Measurements from ENCODE around the gene ZNF691. TPM values are rescaled to one million over a fixed set of nuclear protein-coding genes. Genes with fewer than 3 reads are reported as not detected.

ZNF691 gene
- total and polyA plus RNA-seq, 4 donors, result 6.6 to 14.5 (median 8.3) TPM

DNA sequence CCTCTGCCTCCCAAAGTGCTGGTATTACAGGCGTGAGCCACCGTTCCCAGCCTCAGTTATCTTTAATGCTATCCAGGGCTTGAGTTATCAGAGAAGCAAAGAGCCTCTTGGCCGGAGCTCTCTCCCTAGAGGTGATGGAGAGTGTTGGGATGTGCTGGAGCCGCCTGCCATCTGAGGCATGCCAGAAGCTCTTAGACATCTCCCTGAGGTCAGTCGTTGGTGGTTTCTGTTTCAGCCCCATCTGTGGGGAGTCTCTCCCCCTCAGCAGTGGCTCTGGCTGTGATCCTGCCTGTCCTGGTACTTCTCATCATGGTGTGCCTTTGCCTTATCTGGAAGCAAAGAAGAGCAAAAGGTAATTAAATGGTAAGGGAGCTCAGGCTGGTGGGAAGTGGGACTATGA, 11.6 kb upstream of the ZNF691 start:
- Histone ChIP-seq H3K9me3 (ENCODE audit: control insufficient read depth in 4 of 4, insufficient read depth in 3 of 4, low read length in 3 of 4) (no peaks in the 10 kb centered on the region), H3K36me3 (ENCODE audit: control insufficient read depth in 4 of 4, insufficient read depth in 4 of 4, low read length in 4 of 4) (peaks cover 0 to 8% (median 2%) of the 10 kb centered on the region in 4 donors), H3K9ac (ENCODE audit: insufficient read depth in 1 of 2, low read length in 2 of 2) (no peak overlapping the region), H3K27ac (ENCODE audit: low read depth in 1 of 2, low read length in 1 of 2) (no peak overlapping the region), H3K4me3 (no peak overlapping the region), H3K27me3 (ENCODE audit: control insufficient read depth in 3 of 3, insufficient read depth in 3 of 3, low read length in 2 of 3) (no peaks in the 10 kb centered on the region), H3K4me1 (ENCODE audit: control insufficient read depth in 5 of 5, insufficient read depth in 5 of 5, low read length in 5 of 5) (no peaks in the 10 kb centered on the region)
- ATAC-seq (ENCODE audit: insufficient read depth, low FRiP score) (no peak), DNase-seq (no peak)
- TF ChIP-seq, protein P1, sequence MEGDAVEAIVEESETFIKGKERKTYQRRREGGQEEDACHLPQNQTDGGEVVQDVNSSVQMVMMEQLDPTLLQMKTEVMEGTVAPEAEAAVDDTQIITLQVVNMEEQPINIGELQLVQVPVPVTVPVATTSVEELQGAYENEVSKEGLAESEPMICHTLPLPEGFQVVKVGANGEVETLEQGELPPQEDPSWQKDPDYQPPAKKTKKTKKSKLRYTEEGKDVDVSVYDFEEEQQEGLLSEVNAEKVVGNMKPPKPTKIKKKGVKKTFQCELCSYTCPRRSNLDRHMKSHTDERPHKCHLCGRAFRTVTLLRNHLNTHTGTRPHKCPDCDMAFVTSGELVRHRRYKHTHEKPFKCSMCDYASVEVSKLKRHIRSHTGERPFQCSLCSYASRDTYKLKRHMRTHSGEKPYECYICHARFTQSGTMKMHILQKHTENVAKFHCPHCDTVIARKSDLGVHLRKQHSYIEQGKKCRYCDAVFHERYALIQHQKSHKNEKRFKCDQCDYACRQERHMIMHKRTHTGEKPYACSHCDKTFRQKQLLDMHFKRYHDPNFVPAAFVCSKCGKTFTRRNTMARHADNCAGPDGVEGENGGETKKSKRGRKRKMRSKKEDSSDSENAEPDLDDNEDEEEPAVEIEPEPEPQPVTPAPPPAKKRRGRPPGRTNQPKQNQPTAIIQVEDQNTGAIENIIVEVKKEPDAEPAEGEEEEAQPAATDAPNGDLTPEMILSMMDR (IDR thresholded peaks at IDR 0.05; ENCODE audit: control extremely low read depth, extremely low read depth), result no peak
- 91 to 92% methylated on average over 5 of the region's 5 CpGs for WGBS, 2 donors

GRCh38 chr1:42835422-42835821, 11.0 kb upstream of the ZNF691 start:
- H3K36me3 ChIP-seq (ENCODE audit: control insufficient read depth in 4 of 4, insufficient read depth in 4 of 4, low read length in 4 of 4), result peaks cover 0 to 4% (median 1%) of the 10 kb centered on the region in 4 donors
- H3K4me3 ChIP-seq, result no peak overlapping the region
- no peak overlapping the region for H3K27ac ChIP-seq (ENCODE audit: low read depth in 1 of 2, low read length in 1 of 2)
- 93 to 96% methylated on average over 2 of the region's 2 CpGs for WGBS, 2 donors
- ATAC-seq (ENCODE audit: insufficient read depth, low FRiP score) (no peak), DNase-seq (peak in 1 of 3 donors; percentile 46)
- H3K9me3 ChIP-seq (ENCODE audit: control insufficient read depth in 4 of 4, insufficient read depth in 3 of 4, low read length in 3 of 4), result no peaks in the 10 kb centered on the region
- H3K9ac ChIP-seq (ENCODE audit: insufficient read depth in 1 of 2, low read length in 2 of 2), result no peak overlapping the region
- H3K4me1 ChIP-seq (ENCODE audit: control insufficient read depth in 5 of 5, insufficient read depth in 5 of 5, low read length in 5 of 5), result no peaks in the 10 kb centered on the region
- no peaks in the 10 kb centered on the region for H3K27me3 ChIP-seq (ENCODE audit: control insufficient read depth in 3 of 3, insufficient read depth in 3 of 3, low read length in 2 of 3)
- TF ChIP-seq, protein P1 (IDR thresholded peaks at IDR 0.05; ENCODE audit: control extremely low read depth, extremely low read depth), result no peak

DNA sequence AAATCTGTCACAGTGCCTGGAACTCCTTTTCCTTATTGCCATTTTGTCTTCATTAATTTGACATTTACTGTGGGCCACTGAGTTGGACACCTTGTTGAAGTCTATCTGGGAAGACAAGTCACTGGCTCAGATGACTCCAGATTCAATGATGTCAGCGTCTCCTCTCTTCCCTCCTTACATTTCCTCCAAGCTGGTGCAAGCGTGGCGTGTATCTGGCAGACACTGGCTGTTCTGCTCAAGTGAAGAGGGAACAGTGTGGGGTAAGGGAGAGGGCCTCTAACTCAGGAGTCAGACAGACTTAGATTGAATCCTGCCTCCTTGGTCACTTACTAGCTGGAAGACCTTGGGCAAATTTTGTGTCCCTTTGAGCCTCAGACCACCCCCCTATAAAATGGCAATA, 8.7 kb upstream of the ZNF691 start:
- TF ChIP-seq, protein P1 (IDR thresholded peaks at IDR 0.05; ENCODE audit: control extremely low read depth, extremely low read depth), result no peak
- Histone ChIP-seq H3K9me3 (ENCODE audit: control insufficient read depth in 4 of 4, insufficient read depth in 3 of 4, low read length in 3 of 4) (peaks cover 0 to 2% (median 0%) of the 10 kb centered on the region in 4 donors), H3K4me1 (ENCODE audit: control insufficient read depth in 5 of 5, insufficient read depth in 5 of 5, low read length in 5 of 5) (no peaks in the 10 kb centered on the region), H3K27me3 (ENCODE audit: control insufficient read depth in 3 of 3, insufficient read depth in 3 of 3, low read length in 2 of 3) (no peaks in the 10 kb centered on the region), H3K27ac (ENCODE audit: low read depth in 1 of 2, low read length in 1 of 2) (no peak overlapping the region), H3K9ac (ENCODE audit: insufficient read depth in 1 of 2, low read length in 2 of 2) (no peak overlapping the region), H3K36me3 (ENCODE audit: control insufficient read depth in 4 of 4, insufficient read depth in 4 of 4, low read length in 4 of 4) (peaks cover 0 to 10% (median 1%) of the 10 kb centered on the region in 4 donors), H3K4me3 (no peak overlapping the region)
- DNase-seq (no peak), ATAC-seq (ENCODE audit: insufficient read depth, low FRiP score) (no peak)
- 61 to 77% methylated on average over 3 of the region's 3 CpGs for WGBS, 2 donors
